ENCODE data around the gene DHX40. TPM values are rescaled to one million over a fixed set of nuclear protein-coding genes. Genes with fewer than 3 reads are reported as not detected.
A peak's percentile ranks its signal among the peaks of the same experiment; 100 is the strongest.

The DHX40 gene
- total RNA-seq, 4 donors from 2014 or later, result 33.0 to 68.9 (median 47.7) TPM

- 44 to 59% methylated on average over 3 of the region's 3 CpGs for WGBS, 2 donors (ENCODE audit: low coverage in 1 of 2)
- H3K4me3 ChIP-seq, result no peak overlapping the region
- TF ChIP-seq POLR2A (IDR thresholded peaks at IDR 0.05) (no peak), POLR2AphosphoS5 (IDR thresholded peaks at IDR 0.05) (no peak), CTCF (IDR thresholded peaks at IDR 0.05) (no peak), EP300 (IDR thresholded peaks at IDR 0.05) (no peak)
These were observed 61.9 kb downstream of the DHX40 start for GRCh38 chr17:59627274-59627673.

GRCh38 chr17:59627770-59628171 is 62.4 kb downstream of the DHX40 start:
- H3K9me3 ChIP-seq, result no peaks in the 10 kb centered on the region
- peak overlapping the region in 2 of 4 donors; percentile 12 to 41 for H3K27ac ChIP-seq
- H3K4me1 ChIP-seq, result peaks cover 10 to 95% (median 21%) of the 10 kb centered on the region in 3 donors
- TF ChIP-seq POLR2A (IDR thresholded peaks at IDR 0.05) (no peak), EP300 (IDR thresholded peaks at IDR 0.05) (no peak)
- 7 to 11% methylated on average over 2 of the region's 2 CpGs for whole genome bisulfite sequencing, 2 donors (ENCODE audit: low coverage in 1 of 2)
- no peaks in the 10 kb centered on the region for H3K27me3 ChIP-seq
- no peaks in the 10 kb centered on the region for H3K36me3 ChIP-seq
- ATAC-seq, result no peak
- H3K4me3 ChIP-seq, result no peak overlapping the region

More at GRCh38 chr17:59627274-59627673, 61.9 kb downstream of the DHX40 start:
- H3K4me1 ChIP-seq, result peaks cover 13 to 95% (median 21%) of the 10 kb centered on the region in 3 donors
- no peaks in the 10 kb centered on the region for H3K27me3 ChIP-seq
- no peaks in the 10 kb centered on the region for H3K9me3 ChIP-seq
- H3K27ac ChIP-seq, result peak overlapping the region in 3 of 4 donors; percentile 2 to 41 (median 35)
- H3K36me3 ChIP-seq, result no peaks in the 10 kb centered on the region
- no peak for ATAC-seq

GRCh38 chr17:59629174-59629573 is 63.8 kb downstream of the DHX40 start:
- H3K9me3 ChIP-seq, result no peaks in the 10 kb centered on the region
- ATAC-seq, result no peak
- peaks cover 14 to 95% (median 19%) of the 10 kb centered on the region in 3 donors for H3K4me1 ChIP-seq
- 46 to 47% methylated on average over 3 of the region's 3 CpGs for WGBS, 2 donors (ENCODE audit: low coverage in 1 of 2)
- peak overlapping the region in 1 of 4 donors; percentile 40 for H3K27ac ChIP-seq
- no peaks in the 10 kb centered on the region for H3K27me3 ChIP-seq
- no peak for TF ChIP-seq EP300 (IDR thresholded peaks at IDR 0.05)
- TF ChIP-seq POLR2AphosphoS5 (IDR thresholded peaks at IDR 0.05), result no peak
- no peak for TF ChIP-seq POLR2A (IDR thresholded peaks at IDR 0.05)
- no peak for TF ChIP-seq CTCF (IDR thresholded peaks at IDR 0.05)
- H3K4me3 ChIP-seq, result no peak overlapping the region
- H3K36me3 ChIP-seq, result no peaks in the 10 kb centered on the region

GRCh38 chr17:59631276-59631675 is 65.9 kb downstream of the DHX40 start:
- no peak for ATAC-seq
- no peak overlapping the region for H3K4me3 ChIP-seq
- peaks cover 21 to 97% (median 24%) of the 10 kb centered on the region in 3 donors for H3K4me1 ChIP-seq
- H3K27me3 ChIP-seq, result no peaks in the 10 kb centered on the region
- no peak for TF ChIP-seq POLR2AphosphoS5 (IDR thresholded peaks at IDR 0.05)
- no peak for TF ChIP-seq EP300 (IDR thresholded peaks at IDR 0.05)
- TF ChIP-seq CTCF (IDR thresholded peaks at IDR 0.05), result no peak
- TF ChIP-seq POLR2A (IDR thresholded peaks at IDR 0.05), result no peak
- no peak overlapping the region for H3K27ac ChIP-seq
- no peaks in the 10 kb centered on the region for H3K9me3 ChIP-seq
- WGBS, 2 donors (ENCODE audit: low coverage in 1 of 2), result 57 to 78% methylated on average over 1 of the region's 1 CpG
- H3K36me3 ChIP-seq, result no peaks in the 10 kb centered on the region

GRCh38 chr17:59632398-59632797 is 67.0 kb downstream of the DHX40 start:
- Histone ChIP-seq H3K4me3 (no peak overlapping the region), H3K27ac (no peak overlapping the region), H3K4me1 (peaks cover 14 to 88% (median 24%) of the 10 kb centered on the region in 3 donors), H3K36me3 (no peaks in the 10 kb centered on the region), H3K27me3 (no peaks in the 10 kb centered on the region), H3K9me3 (no peaks in the 10 kb centered on the region)
- WGBS, 2 donors (ENCODE audit: low coverage in 1 of 2), result 81 to 88% methylated on average over 6 of the region's 6 CpGs
- no peak for ATAC-seq
- no peak for TF ChIP-seq POLR2AphosphoS5 (IDR thresholded peaks at IDR 0.05)
- no peak for TF ChIP-seq POLR2A (IDR thresholded peaks at IDR 0.05)
- TF ChIP-seq EP300 (IDR thresholded peaks at IDR 0.05), result no peak
- TF ChIP-seq CTCF (IDR thresholded peaks at IDR 0.05), result no peak
